Spleen (tissue), 7 donors: ENCODE results near the gene XPNPEP2.

Experiments
- POLR2A ChIP-seq, 3 donors: fragments of 450-650 bp; IDR thresholded peaks; one replicate each; pipeline ENCODE4 v1.5.1; 2017; ENCODE audit warnings: antibody characterized with exemption in 3 of 3, mild to moderate bottlenecking in 1 of 3
- POLR2AphosphoS5 ChIP-seq, 3 donors: sonication (generic); formaldehyde crosslinking; IDR thresholded peaks; one replicate each; pipeline ENCODE4 v1.5.1; 2017; ENCODE audit warnings: antibody characterized with exemption in 3 of 3
- TF ChIP-seq, protein P1 (sequence below), 11 experiments: fragments of 200-600 bp in 7 of 11; fragments of 450-650 bp in 4 of 11; sonication (generic) in 4 of 11; IDR thresholded peaks in 8 of 11; conservative IDR thresholded peaks in 3 of 11; 1 replicate in 7 of 11; 2 replicates in 4 of 11; pipeline versions ENCODE4 v1.4.0 to v1.8.0; 2016 to 2021; ENCODE audit warnings: antibody characterized with exemption in 11 of 11, inconsistent platforms in 4 of 11, mild to moderate bottlenecking in 1 of 11
- donor health status: DM: no; HTN: no; CAD: no; lungs with moderate emphysema.
- donor health status: DM: no; HTN: no; CAD: no.
- donor health status: DM: no; HTN: no; CAD: no.

DNA sequence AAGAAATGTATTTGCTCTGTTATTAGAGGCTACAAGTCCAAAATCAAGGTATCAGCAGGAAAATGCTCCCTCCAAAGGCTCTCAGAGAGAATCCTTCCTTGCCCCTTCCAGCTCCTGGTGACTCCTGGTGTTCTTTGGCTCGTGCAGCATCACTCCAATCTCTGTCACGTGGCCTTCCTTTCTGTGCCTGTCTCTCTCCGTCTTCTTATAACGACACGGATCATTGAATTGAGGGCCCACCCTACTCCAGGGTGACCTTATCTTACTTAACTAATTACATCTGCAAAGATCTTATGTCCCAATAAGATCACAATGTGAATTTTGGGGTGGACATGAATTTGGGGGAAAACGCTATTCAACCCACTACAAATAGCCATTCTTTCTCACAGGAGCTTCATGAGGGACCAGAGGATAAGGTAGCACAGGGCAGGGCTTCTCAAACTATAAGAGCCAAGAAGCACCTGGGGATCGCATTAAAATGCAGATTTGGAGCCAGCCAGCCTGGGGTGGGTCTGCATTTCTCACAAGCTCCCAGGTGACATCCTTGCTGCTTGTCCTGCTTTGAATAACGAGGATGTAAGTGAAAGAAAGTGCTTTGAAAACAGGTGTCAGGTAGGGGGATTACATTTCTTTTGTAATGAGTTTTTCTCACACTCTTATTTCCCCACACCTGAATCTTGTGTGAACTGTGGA lies 42.2 kb upstream of the XPNPEP2 start:
- TF ChIP-seq, protein P1, sequence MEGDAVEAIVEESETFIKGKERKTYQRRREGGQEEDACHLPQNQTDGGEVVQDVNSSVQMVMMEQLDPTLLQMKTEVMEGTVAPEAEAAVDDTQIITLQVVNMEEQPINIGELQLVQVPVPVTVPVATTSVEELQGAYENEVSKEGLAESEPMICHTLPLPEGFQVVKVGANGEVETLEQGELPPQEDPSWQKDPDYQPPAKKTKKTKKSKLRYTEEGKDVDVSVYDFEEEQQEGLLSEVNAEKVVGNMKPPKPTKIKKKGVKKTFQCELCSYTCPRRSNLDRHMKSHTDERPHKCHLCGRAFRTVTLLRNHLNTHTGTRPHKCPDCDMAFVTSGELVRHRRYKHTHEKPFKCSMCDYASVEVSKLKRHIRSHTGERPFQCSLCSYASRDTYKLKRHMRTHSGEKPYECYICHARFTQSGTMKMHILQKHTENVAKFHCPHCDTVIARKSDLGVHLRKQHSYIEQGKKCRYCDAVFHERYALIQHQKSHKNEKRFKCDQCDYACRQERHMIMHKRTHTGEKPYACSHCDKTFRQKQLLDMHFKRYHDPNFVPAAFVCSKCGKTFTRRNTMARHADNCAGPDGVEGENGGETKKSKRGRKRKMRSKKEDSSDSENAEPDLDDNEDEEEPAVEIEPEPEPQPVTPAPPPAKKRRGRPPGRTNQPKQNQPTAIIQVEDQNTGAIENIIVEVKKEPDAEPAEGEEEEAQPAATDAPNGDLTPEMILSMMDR (IDR thresholded peaks at IDR 0.05 in 8 of 11, conservative IDR thresholded peaks at IDR 0.05 in 3 of 11) = no peak
- TF ChIP-seq POLR2AphosphoS5 (IDR thresholded peaks at IDR 0.05) (no peak), POLR2A (IDR thresholded peaks at IDR 0.05) (no peak)
